Glomerular visceral epithelial cell (primary cell): ENCODE measurements around the gene CRELD1.
"Not testable (repeated sequence)": the region's sequence is repeated elsewhere in the genome, so short reads cannot be mapped to it uniquely, and the experiment has no call there.

Experiments
- DNase-seq: peaks from one replicate; pipeline ENCODE4 v3.0.0-alpha.2; 2016; ENCODE audit errors: extremely low spot score

CRELD1 gene

GRCh38 chr3:9934235-9934621 lies 594 bp downstream of the CRELD1 start:
- no peak for DNase-seq

- DNase-seq = no peak
Measured at GRCh38 chr3:9934993-9935392, 1.4 kb downstream of the CRELD1 start.

DNA sequence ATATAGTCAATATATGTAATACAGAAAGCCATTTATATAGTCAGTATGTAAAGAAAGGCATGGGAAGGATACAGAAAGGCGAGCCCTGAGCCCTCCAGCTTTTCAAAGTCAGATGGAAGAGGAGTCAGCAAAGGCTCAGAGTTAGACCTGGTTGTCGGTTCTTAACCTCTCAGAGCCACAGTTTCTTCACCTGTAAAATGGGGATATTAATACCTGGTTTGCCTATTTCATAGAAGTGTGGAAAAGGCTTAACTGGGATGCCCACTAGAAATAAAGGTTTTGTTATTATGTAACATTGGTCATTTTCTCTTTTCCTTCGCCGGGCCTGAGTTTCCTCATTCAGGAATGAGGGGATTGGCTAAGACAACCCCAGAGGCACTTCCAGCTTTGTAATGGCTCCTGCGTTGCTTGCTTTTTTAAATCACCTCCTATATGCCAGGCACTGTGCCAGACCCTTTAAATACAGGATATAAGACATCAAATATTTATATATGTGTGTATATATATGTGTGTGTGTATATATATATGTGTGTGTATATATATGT lies 2.4 kb downstream of the CRELD1 start:
- DNase-seq = no peak

GRCh38 chr3:9937486-9938238 lies 4.0 kb downstream of the CRELD1 start:
- no peak for DNase-seq

- no peak for DNase-seq
Measured at GRCh38 chr3:9938966-9939365, 5.3 kb downstream of the CRELD1 start.

DNA sequence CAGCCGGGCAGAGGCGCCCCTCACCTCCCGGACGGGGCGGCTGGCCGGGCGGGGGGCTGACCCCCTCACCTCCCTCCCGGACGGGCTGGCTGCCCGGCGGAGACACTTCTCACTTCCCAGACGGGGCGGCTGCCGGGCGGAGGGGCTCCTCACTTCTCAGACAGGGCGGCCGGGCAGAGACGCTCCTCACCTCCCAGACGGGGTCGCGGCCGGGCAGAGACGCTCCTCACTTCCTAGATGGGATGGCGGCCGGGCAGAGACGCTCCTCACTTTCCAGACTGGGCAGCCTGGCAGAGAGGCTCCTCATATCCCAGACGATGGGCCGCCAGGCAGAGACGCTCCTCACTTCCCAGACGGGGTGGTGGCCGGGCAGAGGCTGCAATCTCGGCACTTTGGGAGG lies 6.3 kb downstream of the CRELD1 start:
- DNase-seq = not testable (repeated sequence)

- no peak for DNase-seq
Measured at GRCh38 chr3:9940746-9941145, 7.1 kb downstream of the CRELD1 start.

GRCh38 chr3:9942164-9942563 lies 8.5 kb downstream of the CRELD1 start:
- DNase-seq = no peak

DNA sequence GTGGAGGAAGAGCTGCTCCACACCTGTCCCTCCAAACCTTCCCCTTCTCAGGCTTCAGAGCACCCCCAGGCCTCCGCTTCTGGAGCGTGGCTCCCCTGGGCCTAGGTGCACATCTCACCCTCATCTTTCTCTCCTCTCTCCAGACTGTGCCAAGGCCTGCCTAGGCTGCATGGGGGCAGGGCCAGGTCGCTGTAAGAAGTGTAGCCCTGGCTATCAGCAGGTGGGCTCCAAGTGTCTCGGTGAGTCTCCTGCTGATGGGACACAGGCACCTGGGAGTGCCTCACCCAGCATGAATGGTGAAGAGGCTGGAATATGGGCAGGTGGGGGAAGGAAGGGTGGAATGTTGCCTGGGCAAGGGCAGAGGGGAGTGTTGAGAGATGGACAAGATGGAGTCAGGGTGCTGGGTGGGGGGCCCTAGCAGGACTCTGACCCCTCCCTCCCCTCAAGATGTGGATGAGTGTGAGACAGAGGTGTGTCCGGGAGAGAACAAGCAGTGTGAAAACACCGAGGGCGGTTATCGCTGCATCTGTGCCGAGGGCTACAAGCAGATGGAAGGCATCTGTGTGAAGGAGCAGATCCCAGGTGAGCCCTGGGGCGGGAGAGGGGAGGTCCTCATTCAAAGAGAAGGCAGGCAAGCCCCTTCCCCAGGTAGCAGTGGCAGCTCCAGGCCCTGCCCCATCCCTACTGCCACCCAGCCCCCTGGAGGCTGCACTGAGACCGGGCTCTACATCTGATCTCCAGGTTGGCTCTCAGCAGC lies 9.5 kb downstream of the CRELD1 start:
- DNase-seq = no peak

- no peak for DNase-seq
Measured at GRCh38 chr3:9944271-9944670, 10.6 kb downstream of the CRELD1 start.

DNA sequence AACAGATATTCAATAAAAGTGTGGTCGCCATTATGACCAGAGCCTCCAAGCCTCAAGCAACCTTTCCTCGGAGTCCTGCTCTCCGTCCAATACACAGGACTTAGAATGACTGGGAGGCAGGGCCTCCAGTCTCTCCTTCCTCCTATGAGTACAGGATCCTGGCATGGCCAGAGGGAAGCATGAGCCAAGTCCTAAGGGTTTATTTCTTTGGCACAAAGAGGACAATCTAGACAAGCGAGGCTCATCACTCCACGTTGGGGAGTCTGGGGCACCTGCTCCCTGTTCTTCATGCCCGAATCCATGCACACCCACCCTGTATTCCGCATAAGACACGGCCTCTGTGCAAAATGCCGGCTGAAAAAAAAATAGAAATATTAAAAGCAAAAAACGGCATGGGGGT lies 11.7 kb downstream of the CRELD1 start:
- DNase-seq = no peak

DNA sequence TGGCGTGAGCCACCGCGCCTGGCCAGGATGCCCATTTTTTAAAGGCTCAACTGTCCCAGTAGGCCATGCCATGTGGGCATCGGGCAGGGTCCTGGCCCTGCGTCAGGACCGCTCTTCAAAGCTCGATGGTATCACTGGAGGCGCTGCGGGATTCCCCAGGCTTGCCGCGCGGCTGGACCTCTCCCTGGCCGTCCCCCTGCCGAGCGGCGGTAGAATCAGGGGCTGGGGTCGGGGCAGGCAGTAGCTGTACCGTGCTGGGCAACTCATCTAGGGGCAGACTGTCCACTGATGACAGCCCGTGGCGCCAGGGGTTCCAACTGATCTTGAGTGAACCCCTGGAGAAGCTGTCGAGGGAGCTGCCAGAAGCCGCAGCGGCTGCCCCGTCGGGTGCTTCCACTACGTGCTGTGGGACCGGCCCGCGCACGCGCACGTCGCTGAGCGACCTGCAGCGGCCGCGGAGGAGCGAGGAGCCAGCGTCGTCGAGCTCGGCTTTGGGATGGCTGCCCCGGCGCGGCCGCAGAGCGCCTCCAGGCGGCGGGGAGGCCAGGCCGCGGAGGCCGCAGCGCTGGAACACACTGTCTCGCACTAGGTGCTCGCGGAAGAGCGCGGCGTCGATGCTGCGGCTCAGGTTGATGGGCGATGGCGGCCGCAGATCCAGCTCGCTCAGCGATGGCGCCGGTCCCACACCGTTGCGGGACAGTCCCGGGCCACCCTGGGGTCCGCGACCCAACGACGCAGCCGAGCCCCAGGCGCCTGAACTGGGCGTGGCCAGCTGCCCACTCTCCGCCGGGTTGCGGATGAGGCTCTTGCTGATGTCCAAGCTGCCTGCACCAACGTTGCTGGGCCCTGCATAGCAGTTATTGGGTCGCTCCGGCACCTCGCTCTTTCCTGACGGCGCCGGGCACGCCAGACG lies 12.7 kb downstream of the CRELD1 start:
- peak; percentile 83 for DNase-seq

- DNase-seq = no peak
Measured at GRCh38 chr3:9947025-9947995, 13.7 kb downstream of the CRELD1 start.

DNA sequence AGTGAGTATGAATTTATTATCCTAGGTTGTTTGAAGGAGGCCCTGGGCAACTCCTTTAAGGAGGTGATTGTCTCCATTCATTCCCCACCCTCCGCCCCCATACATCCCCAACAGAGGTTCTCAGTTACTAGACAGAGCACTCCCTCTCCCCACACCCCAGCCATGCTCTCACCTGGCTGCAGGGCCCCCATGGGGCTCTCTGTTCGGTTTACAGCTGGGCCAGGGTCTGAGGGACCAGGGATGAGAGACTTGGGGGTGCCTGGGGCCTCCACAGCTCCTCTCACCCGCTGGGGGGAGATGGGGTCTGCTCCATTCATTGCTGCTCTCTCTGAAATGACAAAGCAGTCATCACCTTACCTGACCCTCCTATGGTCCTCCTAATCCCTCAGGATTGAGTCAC lies 15.0 kb downstream of the CRELD1 start:
- no peak for DNase-seq

DNA sequence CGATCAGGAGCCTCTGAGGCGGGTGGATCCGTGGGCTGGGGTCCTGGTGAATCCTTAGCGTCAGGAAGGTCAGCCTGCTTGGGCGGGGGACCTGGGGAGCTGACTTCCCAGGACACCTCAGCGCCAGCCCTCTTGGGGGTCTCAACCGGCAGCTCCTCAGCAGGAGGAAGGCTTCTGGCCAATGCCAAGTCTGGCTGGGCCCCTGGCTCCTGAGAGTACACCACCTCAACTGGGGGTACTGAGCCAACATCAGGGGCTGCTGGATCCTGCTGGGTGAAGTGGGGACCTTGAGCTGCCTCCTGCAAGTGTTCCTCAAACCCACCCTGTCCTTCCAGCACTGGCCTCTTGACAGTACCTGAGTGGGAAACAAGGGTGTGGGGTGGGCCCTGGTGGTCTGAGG lies 15.5 kb downstream of the CRELD1 start:
- DNase-seq = no peak

- no peak for DNase-seq
Measured at GRCh38 chr3:9949626-9950025, 16.0 kb downstream of the CRELD1 start.

- DNase-seq = no peak
Measured at GRCh38 chr3:9951126-9951525, 17.5 kb downstream of the CRELD1 start.

DNA sequence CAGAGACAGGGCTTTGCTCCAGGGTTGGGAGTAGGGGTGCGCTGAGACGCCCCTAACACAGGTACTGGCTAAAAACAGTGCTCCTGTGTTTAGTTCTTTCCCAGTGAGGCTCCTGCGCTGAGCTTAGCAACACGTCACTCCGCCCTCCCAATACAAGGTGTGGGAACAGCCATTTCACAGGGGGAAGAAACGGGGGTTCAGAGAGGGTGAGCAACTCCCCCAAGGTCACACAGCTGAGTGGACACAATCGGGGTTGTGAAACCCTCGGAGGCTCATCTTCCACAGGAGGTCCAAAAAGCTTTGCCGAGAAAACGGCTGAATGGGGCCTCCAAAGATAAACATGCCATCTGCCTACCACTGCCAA lies 17.9 kb downstream of the CRELD1 start:
- no peak for DNase-seq

DNA sequence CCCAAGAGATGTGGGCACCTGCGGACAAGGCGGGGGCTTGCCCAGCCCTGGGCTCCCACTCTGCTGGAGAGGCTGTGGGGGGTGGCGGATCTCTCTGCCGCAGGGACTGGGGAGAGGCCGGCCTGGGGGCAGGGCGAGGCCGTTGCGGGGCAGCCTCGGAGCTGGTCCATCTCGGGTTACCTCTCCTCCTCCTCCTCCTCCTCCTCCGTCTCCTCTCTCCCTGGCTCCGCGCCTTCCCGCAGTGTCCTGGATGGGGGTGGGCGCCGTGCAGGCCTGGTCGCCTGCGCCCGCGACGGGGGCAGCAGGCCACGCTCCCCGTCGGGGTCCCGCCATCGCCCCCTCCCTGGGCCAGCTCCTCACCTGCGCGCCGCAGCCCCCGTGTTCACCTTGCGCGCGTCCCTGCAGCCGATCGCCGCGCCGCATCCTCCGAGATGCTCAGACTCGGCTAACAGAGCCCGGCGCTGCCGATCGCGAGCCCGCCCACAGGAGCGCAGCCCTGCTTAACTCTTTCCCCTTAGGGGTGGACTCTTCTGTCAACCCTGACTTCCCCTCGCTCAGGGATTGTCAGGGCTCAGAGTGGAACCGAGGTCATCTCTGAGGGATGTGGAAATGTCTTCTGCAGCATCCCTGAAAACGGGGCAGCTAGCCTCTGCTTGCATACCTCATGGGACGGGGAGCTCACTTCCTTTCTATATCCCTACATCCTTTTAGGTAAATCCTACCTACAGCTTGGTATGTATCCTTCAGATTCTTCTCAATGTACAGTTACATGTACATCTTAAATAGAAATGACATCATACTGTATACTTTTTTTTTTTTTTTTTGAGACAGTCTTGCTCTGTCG lies 18.6 kb downstream of the CRELD1 start, which contains the start of gene PRRT3:
PRRT3 (minus strand) TSS at position 447 of the 844 bp plus-strand sequence. CDS start 2,293 bp downstream, outside the sequence.
- DNase-seq = peak; percentile 42

DNA sequence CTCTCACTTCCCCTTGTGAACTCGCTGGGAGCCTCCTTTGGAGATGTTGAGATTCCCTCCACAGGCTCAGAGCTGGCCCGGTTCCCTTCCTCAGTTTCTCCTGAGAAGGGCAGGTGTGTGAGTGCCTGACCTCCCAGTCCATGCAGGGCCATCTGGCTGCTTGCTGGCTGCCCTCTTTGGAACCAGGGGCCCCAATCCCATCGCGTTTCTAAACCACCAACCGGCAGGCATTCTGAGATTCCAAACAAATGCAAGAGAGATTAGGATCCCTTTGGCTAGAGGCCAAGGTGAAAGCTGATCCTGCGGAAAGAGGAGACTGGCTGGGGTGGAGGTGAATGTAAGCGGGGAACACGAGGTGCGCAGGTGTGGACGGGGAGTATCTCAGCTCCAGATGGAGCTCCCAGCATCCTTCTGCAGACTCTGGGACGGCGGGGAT lies 21.5 kb downstream of the CRELD1 start:
- DNase-seq = no peak
